ENCODE results near the gene PAX3.
"Not testable (repeated sequence)": the region's sequence is repeated elsewhere in the genome, so short reads cannot be mapped to it uniquely, and the experiment has no call there.

The PAX3 gene

DNA sequence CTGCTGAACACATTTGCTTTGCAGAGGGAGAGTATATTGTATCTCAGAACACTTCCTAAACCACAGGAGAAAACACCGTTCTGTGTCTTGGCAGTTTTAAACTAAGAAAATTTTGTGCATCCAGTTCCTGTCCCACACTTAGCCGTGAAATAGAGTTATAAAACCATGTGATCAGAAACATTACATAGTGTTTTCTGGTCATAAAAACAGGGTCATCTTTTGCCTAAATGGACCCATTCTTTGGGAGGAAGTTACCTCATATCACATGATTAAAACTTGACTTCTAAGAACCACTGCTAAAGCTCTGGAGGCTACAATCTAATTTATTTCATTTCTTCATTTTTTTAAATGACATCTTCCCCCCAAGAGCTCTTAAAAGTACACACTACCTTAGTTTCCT is 138.7 kb downstream of the PAX3 start:
- in situ Hi-C loops (cut with MboI; ENCODE audit: low sequenced_read_pairs) = no loop called here

DNA sequence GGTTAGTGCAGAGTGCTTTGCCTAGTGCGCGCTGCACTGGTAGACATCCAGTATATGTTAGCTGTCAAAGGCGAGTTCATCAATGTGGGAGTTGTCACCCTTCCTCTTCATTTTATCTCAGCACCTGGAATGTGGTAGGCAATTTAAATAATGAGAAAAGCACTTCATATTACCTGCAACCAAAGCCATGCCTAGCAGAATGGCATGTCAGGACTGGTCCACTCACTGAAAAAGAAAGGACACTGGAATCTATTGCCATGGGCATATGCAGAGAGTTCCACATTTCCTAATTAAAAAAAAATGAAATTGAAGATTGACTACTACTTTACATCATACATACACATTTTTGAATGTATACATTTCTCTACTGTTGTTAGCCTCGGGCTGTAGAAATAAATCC is 139.6 kb downstream of the PAX3 start:
- in situ Hi-C loops (cut with MboI; ENCODE audit: low sequenced_read_pairs) = no loop called here

DNA sequence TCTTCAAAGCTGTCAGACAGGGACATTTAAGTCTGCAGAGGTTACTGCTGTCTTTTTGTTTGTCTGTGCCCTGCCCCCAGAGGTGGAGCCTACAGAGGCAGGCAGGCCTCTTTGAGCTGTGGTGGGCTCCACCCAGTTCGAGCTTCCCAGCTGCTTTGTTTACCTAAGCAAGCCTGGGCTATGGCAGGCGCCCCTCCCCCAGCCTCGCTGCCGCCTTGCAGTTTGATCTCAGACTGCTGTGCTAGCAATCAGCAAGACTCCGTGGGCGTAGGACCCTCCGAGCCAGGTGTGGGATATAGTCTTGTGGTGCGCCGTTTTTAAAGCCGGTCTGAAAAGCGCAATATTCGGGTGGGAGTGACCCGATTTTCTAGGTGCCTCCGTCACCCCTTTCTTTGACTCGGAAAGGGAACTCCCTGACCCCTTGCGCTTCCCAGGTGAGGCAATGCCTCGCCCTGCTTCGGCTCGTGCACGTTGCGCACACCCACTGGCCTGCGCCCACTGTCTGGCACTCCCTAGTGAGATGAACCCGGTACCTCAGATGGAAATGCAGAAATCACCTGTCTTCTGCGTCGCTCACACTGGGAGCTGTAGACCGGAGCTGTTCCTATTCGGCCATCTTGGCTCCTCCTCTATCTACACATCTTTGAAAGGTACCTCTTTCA is 143.7 kb downstream of the PAX3 start:
- in situ Hi-C loops (cut with MboI; ENCODE audit: low sequenced_read_pairs) = not testable (repeated sequence)

Data from HL-60/S4 treated with phorbol 12-myristate 13-acetate at 8.2 ng/mL for 4 days and 3 days (cell line).